B cell (primary cell): ENCODE data around the gene GRIP2. TPM values are rescaled to one million over a fixed set of nuclear protein-coding genes. Genes with fewer than 3 reads are reported as not detected.
A peak's percentile ranks its signal among the peaks of the same experiment; 100 is the strongest.

Experiments used
- ATAC-seq: fragments of 200-7000 bp; cut with Tn5 transposase; one replicate; pipeline ENCODE4 v1.10.0; 2021; ENCODE audit warnings: low read depth, mild to moderate bottlenecking, moderate number of reproducible peaks, moderate library complexity
- CTCF ChIA-PET: fragments of 350-600 bp; sonication (Branson Sonifier 250); formaldehyde crosslinking; loops from one replicate; lab custom pipeline; 2021; ENCODE audit warnings: antibody characterized with exemption, inconsistent platforms; lab: Charles Lee
- POLR2A ChIA-PET: fragments of 350-600 bp; sonication (Branson Sonifier 250); formaldehyde crosslinking; loops from one replicate; lab custom pipeline; 2021; ENCODE audit warnings: antibody characterized with exemption; lab: Charles Lee
- DNase-seq: peaks from one replicate; pipeline ENCODE4 v3.0.0; 2013
- H2AFZ ChIP-seq: 2 replicates; pipeline ENCODE4 v1.6.1; 2012; ENCODE audit warnings: mild to moderate bottlenecking, low read depth, low read length; ENCODE audit not compliant: insufficient read depth, poor library complexity, severe bottlenecking
- H3K27ac ChIP-seq, 2 donors: 1 replicate in 1 of 2; 2 replicates in 1 of 2; pipeline ENCODE4 v1.5.1; 2012 to 2013; ENCODE audit warnings: low read length in 2 of 2, mild to moderate bottlenecking in 2 of 2, moderate library complexity in 1 of 2
- H3K27me3 ChIP-seq, 4 experiments: fragments of 200-600 bp in 1 of 4; sonication (generic) in 1 of 4; replicated peaks in 1 of 4; 1 replicate in 2 of 4; 2 replicates in 2 of 4; pipeline versions ENCODE4 v1.6.1 to v1.7.0; 2013 to 2016; ENCODE audit warnings: low read length in 3 of 4, mild to moderate bottlenecking in 2 of 4, mixed read lengths in 1 of 4, moderate library complexity in 1 of 4; ENCODE audit not compliant: insufficient read depth in 4 of 4, control insufficient read depth in 3 of 4; ENCODE audit errors: control extremely low read depth in 1 of 4
- H3K36me3 ChIP-seq, 2 experiments: replicated peaks in 1 of 2; 1 replicate in 1 of 2; 2 replicates in 1 of 2; pipeline versions ENCODE4 v1.6.1 to v1.7.1; 2013; ENCODE audit warnings: low read length in 1 of 2; ENCODE audit not compliant: insufficient read depth in 2 of 2, control insufficient read depth in 1 of 2; ENCODE audit errors: control extremely low read depth in 1 of 2, extremely low read depth in 1 of 2
- H3K4me1 ChIP-seq, 2 donors: fragments of 200-600 bp in 1 of 2; sonication (generic) in 1 of 2; 1 replicate in 1 of 2; 2 replicates in 1 of 2; pipeline versions ENCODE4 v1.5.1 to v1.6.1; 2013 to 2017; ENCODE audit warnings: low read length in 2 of 2; ENCODE audit not compliant: control insufficient read depth in 2 of 2, insufficient read depth in 2 of 2
- H3K4me2 ChIP-seq: replicated peaks from 2 replicates; pipeline ENCODE3; 2012; ENCODE audit warnings: mild to moderate bottlenecking, low read depth, low read length; ENCODE audit not compliant: poor library complexity, severe bottlenecking
- H3K4me3 ChIP-seq, 5 experiments: fragments of 200-600 bp in 1 of 5; sonication (generic) in 1 of 5; 1 replicate in 3 of 5; 2 replicates in 2 of 5; pipeline versions ENCODE4 v1.5.1 to v1.7.0; 2011 to 2016; ENCODE audit warnings: low read length in 4 of 5, mild to moderate bottlenecking in 4 of 5, low read depth in 2 of 5, control low read depth in 1 of 5, moderate library complexity in 1 of 5; ENCODE audit not compliant: insufficient read depth in 1 of 5; ENCODE audit errors: control extremely low read depth in 1 of 5, extremely low read depth in 1 of 5
- H3K79me2 ChIP-seq: fragments of 200-600 bp; sonication (generic); one replicate; pipeline ENCODE4 v1.6.0; 2016; ENCODE audit warnings: low read length; ENCODE audit not compliant: control insufficient read depth, insufficient read depth
- H3K9ac ChIP-seq: fragments of 200-600 bp; sonication (generic); 2 replicates; pipeline ENCODE4 v1.6.1; 2017; ENCODE audit warnings: mild to moderate bottlenecking, low read length, moderate library complexity
- H3K9me3 ChIP-seq, 3 donors: one replicate each; pipeline versions ENCODE4 v1.6.1 to v1.7.1; 2013; ENCODE audit warnings: low read length in 2 of 3; ENCODE audit not compliant: control insufficient read depth in 2 of 3, insufficient read depth in 1 of 3; ENCODE audit errors: control extremely low read depth in 1 of 3
- H4K20me1 ChIP-seq: 2 replicates; pipeline ENCODE4 v1.6.0; 2012; ENCODE audit warnings: mild to moderate bottlenecking, low read length; ENCODE audit not compliant: insufficient read depth, control insufficient read depth, poor library complexity, severe bottlenecking
- H3K27ac Mint-ChIP-seq: one replicate; pipeline ENCODE4 v1.8.0; 2021; ENCODE audit warnings: mixed read lengths
- H3K27me3 Mint-ChIP-seq: one replicate; pipeline ENCODE4 v1.8.0; 2021; ENCODE audit warnings: mixed read lengths
- H3K4me1 Mint-ChIP-seq: one replicate; pipeline ENCODE4 v1.8.0; 2021; ENCODE audit warnings: mixed read lengths
- H3K4me3 Mint-ChIP-seq: one replicate; pipeline ENCODE4 v1.8.0; 2021; ENCODE audit warnings: mixed read lengths
- H3K9me3 Mint-ChIP-seq: one replicate; pipeline ENCODE4 v1.8.0; 2022; ENCODE audit warnings: mixed read lengths; ENCODE audit not compliant: insufficient read depth
- CTCF ChIP-seq: fragments of 200-600 bp; IDR thresholded peaks from one replicate; pipeline ENCODE4 v1.8.0; 2022; ENCODE audit warnings: antibody characterized with exemption, mild to moderate bottlenecking
- EZH2 ChIP-seq: IDR thresholded peaks from 2 replicates; pipeline ENCODE4 v1.6.1; 2012; ENCODE audit warnings: borderline replicate concordance, low read depth, mild to moderate bottlenecking, moderate library complexity, low read length; ENCODE audit not compliant: insufficient read depth, poor library complexity, severe bottlenecking
- WGBS: methylation state at CpG from one replicate; pipeline ENCODE4 v1.1.5; 2013; ENCODE audit warnings: missing lambda C conversion rate; ENCODE audit not compliant: insufficient coverage; 5-methylcytosine and 5-hydroxymethylcytosine counted together
- intact Hi-C: fragments of 100-400 bp; cut with micrococcal nuclease; formaldehyde crosslinking; loops from one replicate; pipeline ENCODE4 v1.10.0; 2022
- polyA plus RNA-seq: library from polyadenylated mRNA; depleted of rRNA; stranded (reverse); fragments of >200 nt; gene quantifications from 2 replicates; pipeline ENCODE4 v1.2.3, GENCODE V29; 2012
- total RNA-seq, 2 donors: library from RNA; stranded (reverse); fragments of 120-200 nt in 1 of 2; gene quantifications; 1 replicate in 1 of 2; 2 replicates in 1 of 2; pipeline versions ENCODE4 v1.2.3 to v1.2.4, GENCODE V29; 2013 to 2022

The GRIP2 gene
- total and polyA plus RNA-seq, 2 donors (not counting 1 experiment from before 2014, with no cell fraction given) = not detected

- H3K4me3 ChIP-seq = no peak overlapping the region
- DNase-seq = no peak
- intact Hi-C loops = no loop called here
- Mint-ChIP-seq H3K27me3 (no peaks in the 10 kb centered on the region), H3K4me1 (peaks cover 14% of the 10 kb centered on the region), H3K4me3 (no peak overlapping the region), H3K9me3 (no peaks in the 10 kb centered on the region), H3K27ac (peak overlapping the region; percentile 8)
- H3K4me1 ChIP-seq = no peaks in the 10 kb centered on the region
- no peaks in the 10 kb centered on the region for H3K79me2 ChIP-seq
- POLR2A ChIA-PET = interaction anchor here (1.3 kb wide), 1 partner anchor 27 kb away, joined by 3 read pairs; no protein-coding TSS in a partner anchor
- H3K36me3 ChIP-seq = peaks cover 0 to 52% of the 10 kb centered on the region in 2 experiments
- ATAC-seq = no peak
- 95% methylated on average over 5 of the region's 8 CpGs for WGBS
- H3K27me3 ChIP-seq = no peaks in the 10 kb centered on the region
- H3K4me2 ChIP-seq = no peak overlapping the region
- TF ChIP-seq CTCF (no peak), EZH2 (no peak)
- no peak overlapping the region for H2AFZ ChIP-seq
- H3K9ac ChIP-seq = no peak overlapping the region
- no peaks in the 10 kb centered on the region for H4K20me1 ChIP-seq
- no peak overlapping the region for H3K27ac ChIP-seq
- no peaks in the 10 kb centered on the region for H3K9me3 ChIP-seq
- CTCF ChIA-PET = interaction anchor here (0.6 to 2.0 kb wide), 5 partner anchors 13 to 251 kb away, joined by 3 to 10 read pairs (median 3); no protein-coding TSS in a partner anchor
These were observed 85.4 kb downstream of the GRIP2 start for GRCh38 chr3:14454639-14455310.
